ENCODE data around the gene GPR37. TPM values are rescaled to one million over a fixed set of nuclear protein-coding genes. Genes with fewer than 3 reads are reported as not detected.

The GPR37 gene
- total RNA-seq, 1 donor from 2014 or later = 0.98 TPM

GRCh38 chr7:124776153-124776552 is 10.6 kb upstream of the GPR37 start:
- no peaks in the 10 kb centered on the region for H3K9me3 ChIP-seq
- no peaks in the 10 kb centered on the region for H3K4me1 ChIP-seq
- intact Hi-C loops (cut with DNase I) = no loop called here
- no peaks in the 10 kb centered on the region for H3K36me3 ChIP-seq
- H3K27me3 ChIP-seq = no peaks in the 10 kb centered on the region
- TF ChIP-seq POLR2AphosphoS5 (IDR thresholded peaks at IDR 0.05; ENCODE audit: insufficient read depth in 1 of 2, low read depth in 1 of 2) (no peak), CTCF (IDR thresholded peaks at IDR 0.05) (no peak), POLR2A (IDR thresholded peaks at IDR 0.05) (no peak)
- H3K4me3 ChIP-seq = no peak overlapping the region
- no peak for DNase-seq (ENCODE audit: extremely low spot score in 2 of 2)
- H3K27ac ChIP-seq = no peak overlapping the region

- no peak overlapping the region for H3K4me3 ChIP-seq
- no peak for DNase-seq (ENCODE audit: extremely low spot score in 2 of 2)
- H3K9me3 ChIP-seq = no peaks in the 10 kb centered on the region
- no peaks in the 10 kb centered on the region for H3K27me3 ChIP-seq
- TF ChIP-seq POLR2AphosphoS5 (IDR thresholded peaks at IDR 0.05; ENCODE audit: insufficient read depth in 1 of 2, low read depth in 1 of 2) (no peak), POLR2A (IDR thresholded peaks at IDR 0.05) (no peak), CTCF (IDR thresholded peaks at IDR 0.05) (no peak)
- H3K36me3 ChIP-seq = no peaks in the 10 kb centered on the region
- H3K4me1 ChIP-seq = no peaks in the 10 kb centered on the region
- intact Hi-C loops (cut with DNase I) = no loop called here
- no peak overlapping the region for H3K27ac ChIP-seq
Observed at GRCh38 chr7:124775422-124775821, 9.8 kb upstream of the GPR37 start.

DNA sequence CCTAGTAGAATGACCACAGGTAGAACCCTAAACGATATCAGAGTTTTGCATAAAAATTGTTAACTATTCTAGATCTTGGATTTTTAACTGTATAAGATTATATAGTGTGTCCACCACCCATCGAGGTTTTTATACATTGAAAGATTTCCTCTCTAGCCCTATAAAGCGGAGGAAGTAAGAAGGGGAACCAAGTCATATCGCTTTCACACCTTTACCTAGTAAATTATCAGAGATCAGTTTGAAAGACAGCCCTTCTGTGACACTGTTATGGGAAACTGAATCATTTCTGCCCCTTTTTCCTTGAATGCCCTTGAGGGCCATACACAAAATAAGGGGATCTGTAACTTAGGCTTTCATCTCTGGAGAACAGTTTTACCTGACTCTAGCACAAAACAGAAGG is 8.3 kb upstream of the GPR37 start:
- no peak overlapping the region for H3K4me3 ChIP-seq
- H3K4me1 ChIP-seq = no peaks in the 10 kb centered on the region
- H3K36me3 ChIP-seq = no peaks in the 10 kb centered on the region
- H3K9me3 ChIP-seq = no peaks in the 10 kb centered on the region
- TF ChIP-seq CTCF (IDR thresholded peaks at IDR 0.05) (no peak), POLR2A (IDR thresholded peaks at IDR 0.05) (no peak), POLR2AphosphoS5 (IDR thresholded peaks at IDR 0.05; ENCODE audit: insufficient read depth in 1 of 2, low read depth in 1 of 2) (no peak)
- no peak overlapping the region for H3K27ac ChIP-seq
- intact Hi-C loops (cut with DNase I) = no loop called here
- H3K27me3 ChIP-seq = no peaks in the 10 kb centered on the region
- no peak for DNase-seq (ENCODE audit: extremely low spot score in 2 of 2)

- Histone ChIP-seq H3K27me3 (no peaks in the 10 kb centered on the region), H3K36me3 (no peaks in the 10 kb centered on the region), H3K9me3 (no peaks in the 10 kb centered on the region), H3K4me1 (no peaks in the 10 kb centered on the region), H3K4me3 (no peak overlapping the region), H3K27ac (no peak overlapping the region)
- DNase-seq (ENCODE audit: extremely low spot score in 2 of 2) = no peak
- TF ChIP-seq CTCF (IDR thresholded peaks at IDR 0.05) = no peak
- TF ChIP-seq POLR2A (IDR thresholded peaks at IDR 0.05) = no peak
- no peak for TF ChIP-seq POLR2AphosphoS5 (IDR thresholded peaks at IDR 0.05; ENCODE audit: insufficient read depth in 1 of 2, low read depth in 1 of 2)
- intact Hi-C loops (cut with DNase I) = no loop called here
Observed at GRCh38 chr7:124773339-124773738, 7.7 kb upstream of the GPR37 start.

DNA sequence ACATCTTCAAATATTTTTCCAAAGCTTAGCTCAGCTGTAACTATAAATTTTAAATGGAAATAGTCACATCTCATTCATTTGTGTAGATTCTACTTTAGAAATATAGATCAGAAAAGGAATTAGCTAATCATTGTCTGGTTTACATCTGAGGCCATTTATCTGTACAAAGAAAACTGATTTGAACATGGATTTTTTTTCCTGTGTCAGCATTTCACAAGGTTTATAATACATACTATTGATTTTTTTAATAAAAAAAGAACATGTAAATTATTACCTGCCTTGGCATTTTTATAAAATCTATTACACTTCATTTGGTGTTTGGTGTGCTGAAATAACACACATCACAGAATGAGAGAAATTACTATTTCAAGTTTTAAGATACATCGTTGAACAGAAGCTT is 3.5 kb upstream of the GPR37 start:
- Histone ChIP-seq H3K36me3 (no peaks in the 10 kb centered on the region), H3K4me1 (peaks cover 21% of the 10 kb centered on the region), H3K4me3 (no peak overlapping the region), H3K9me3 (no peaks in the 10 kb centered on the region), H3K27ac (no peak overlapping the region), H3K27me3 (peaks cover under 1% of the 10 kb centered on the region)
- intact Hi-C loops (cut with DNase I) = no loop called here
- DNase-seq (ENCODE audit: extremely low spot score in 2 of 2) = no peak
- no peak for TF ChIP-seq CTCF (IDR thresholded peaks at IDR 0.05)
- no peak for TF ChIP-seq POLR2AphosphoS5 (IDR thresholded peaks at IDR 0.05; ENCODE audit: insufficient read depth in 1 of 2, low read depth in 1 of 2)
- TF ChIP-seq POLR2A (IDR thresholded peaks at IDR 0.05) = no peak

Measured in vagina (tissue), 2 donors.